Measurements from ENCODE around the gene HEATR3. TPM values are rescaled to one million over a fixed set of nuclear protein-coding genes. Genes with fewer than 3 reads are reported as not detected.

Gene HEATR3
- total RNA-seq, 2 donors from 2014 or later, result 18.8 to 22.7 TPM

DNA sequence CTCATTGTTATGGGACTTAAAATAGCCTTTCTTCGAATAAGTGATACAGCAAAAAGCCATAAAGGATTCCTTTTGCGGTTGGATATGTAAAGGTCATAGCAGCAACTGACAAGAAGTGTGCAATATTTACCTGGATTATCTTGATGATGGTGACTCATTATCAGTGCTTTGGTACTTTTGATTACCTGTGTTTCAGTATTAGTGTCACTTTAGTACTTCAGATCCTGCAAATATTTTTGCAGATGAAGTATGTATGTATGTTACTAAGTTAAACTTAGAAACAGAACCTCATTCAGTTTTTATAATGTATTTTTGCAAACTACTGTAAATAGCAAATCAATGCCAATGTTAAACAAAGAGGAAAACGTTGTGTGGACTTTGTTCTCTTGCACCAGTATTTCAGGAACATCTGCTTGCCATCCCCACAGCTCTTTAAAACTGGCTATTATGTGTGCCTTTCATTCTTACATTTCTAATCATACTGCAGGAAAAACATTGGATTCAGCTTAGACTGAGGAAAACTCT is 30.2 kb upstream of the HEATR3 start:
- intact Hi-C loops (cut with DNase I), result no loop called here

DNA sequence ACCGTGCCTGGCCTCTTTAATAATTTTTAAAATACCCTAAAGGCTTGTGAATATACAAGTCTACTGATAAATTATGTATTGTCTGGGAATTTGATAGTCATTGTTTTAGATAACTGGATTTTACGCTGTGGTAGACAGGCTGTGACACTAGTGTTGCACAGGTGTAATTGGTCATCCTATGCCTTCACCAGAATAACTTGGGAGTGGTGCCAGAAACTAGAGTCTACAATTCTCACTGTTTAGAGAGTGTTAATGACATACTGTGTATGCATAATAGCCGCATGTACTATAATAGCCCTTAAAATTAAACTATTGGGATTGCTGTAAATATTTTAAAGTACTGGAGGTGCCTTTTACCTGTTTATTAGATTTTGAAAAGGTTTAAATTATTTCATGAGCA is 29.3 kb upstream of the HEATR3 start:
- Histone ChIP-seq H3K27me3 (replicated peaks; ENCODE audit: insufficient read depth) (no peaks in the 10 kb centered on the region), H3K9me3 (no peaks in the 10 kb centered on the region), H3K4me3 (no peak overlapping the region), H3K36me3 (no peaks in the 10 kb centered on the region), H3K4me1 (replicated peaks) (no peaks in the 10 kb centered on the region), H3K27ac (no peak overlapping the region)
- intact Hi-C loops (cut with DNase I), result no loop called here
- TF ChIP-seq POLR2AphosphoS5 (IDR thresholded peaks at IDR 0.05) (no peak), POLR2A (IDR thresholded peaks at IDR 0.05) (no peak)
- TF ChIP-seq, protein P1, sequence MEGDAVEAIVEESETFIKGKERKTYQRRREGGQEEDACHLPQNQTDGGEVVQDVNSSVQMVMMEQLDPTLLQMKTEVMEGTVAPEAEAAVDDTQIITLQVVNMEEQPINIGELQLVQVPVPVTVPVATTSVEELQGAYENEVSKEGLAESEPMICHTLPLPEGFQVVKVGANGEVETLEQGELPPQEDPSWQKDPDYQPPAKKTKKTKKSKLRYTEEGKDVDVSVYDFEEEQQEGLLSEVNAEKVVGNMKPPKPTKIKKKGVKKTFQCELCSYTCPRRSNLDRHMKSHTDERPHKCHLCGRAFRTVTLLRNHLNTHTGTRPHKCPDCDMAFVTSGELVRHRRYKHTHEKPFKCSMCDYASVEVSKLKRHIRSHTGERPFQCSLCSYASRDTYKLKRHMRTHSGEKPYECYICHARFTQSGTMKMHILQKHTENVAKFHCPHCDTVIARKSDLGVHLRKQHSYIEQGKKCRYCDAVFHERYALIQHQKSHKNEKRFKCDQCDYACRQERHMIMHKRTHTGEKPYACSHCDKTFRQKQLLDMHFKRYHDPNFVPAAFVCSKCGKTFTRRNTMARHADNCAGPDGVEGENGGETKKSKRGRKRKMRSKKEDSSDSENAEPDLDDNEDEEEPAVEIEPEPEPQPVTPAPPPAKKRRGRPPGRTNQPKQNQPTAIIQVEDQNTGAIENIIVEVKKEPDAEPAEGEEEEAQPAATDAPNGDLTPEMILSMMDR (IDR thresholded peaks at IDR 0.05), result no peak
- DNase-seq (ENCODE audit: low spot score), result no peak
- WGBS, result 71% methylated on average over 3 of the region's 3 CpGs

More for the DNA sequence above, 30.2 kb upstream of the HEATR3 start:
- Histone ChIP-seq H3K9me3 (no peaks in the 10 kb centered on the region), H3K27ac (no peak overlapping the region), H3K36me3 (no peaks in the 10 kb centered on the region), H3K4me1 (replicated peaks) (no peaks in the 10 kb centered on the region), H3K27me3 (replicated peaks; ENCODE audit: insufficient read depth) (no peaks in the 10 kb centered on the region), H3K4me3 (no peak overlapping the region)
- TF ChIP-seq POLR2A (IDR thresholded peaks at IDR 0.05) (no peak), POLR2AphosphoS5 (IDR thresholded peaks at IDR 0.05) (no peak)
- TF ChIP-seq, protein P1 (IDR thresholded peaks at IDR 0.05), result no peak
- no peak for DNase-seq (ENCODE audit: low spot score)
- 38% methylated on average over 3 of the region's 3 CpGs for WGBS

DNA sequence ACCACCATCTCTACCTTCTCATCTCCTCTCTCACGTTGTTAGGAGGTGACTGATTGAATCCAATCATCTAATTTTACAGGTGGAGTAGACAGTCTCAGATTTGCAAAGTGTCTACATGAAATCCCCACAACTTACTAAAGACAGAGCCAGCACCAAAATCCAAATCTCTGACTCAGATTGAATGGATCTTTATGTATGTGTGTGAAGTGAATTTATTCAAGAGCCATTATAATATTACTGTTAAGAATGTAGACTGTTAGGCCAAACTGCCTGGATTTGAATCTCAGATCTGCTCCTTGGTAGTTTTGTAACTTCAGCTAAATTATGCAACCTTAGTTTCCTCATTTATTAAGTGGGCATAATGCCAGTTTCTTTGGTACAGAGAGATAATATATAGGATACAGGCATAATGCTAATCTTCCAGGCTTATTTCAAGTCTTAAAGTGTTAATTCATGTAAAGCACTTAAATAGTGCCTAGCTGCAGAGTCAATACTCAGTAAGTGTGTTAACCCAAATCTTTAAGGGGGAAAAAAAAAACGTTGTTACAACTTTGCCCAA is 28.0 kb upstream of the HEATR3 start:
- no peak for DNase-seq (ENCODE audit: low spot score)
- intact Hi-C loops (cut with DNase I), result no loop called here
- no peak overlapping the region for H3K27ac ChIP-seq

DNA sequence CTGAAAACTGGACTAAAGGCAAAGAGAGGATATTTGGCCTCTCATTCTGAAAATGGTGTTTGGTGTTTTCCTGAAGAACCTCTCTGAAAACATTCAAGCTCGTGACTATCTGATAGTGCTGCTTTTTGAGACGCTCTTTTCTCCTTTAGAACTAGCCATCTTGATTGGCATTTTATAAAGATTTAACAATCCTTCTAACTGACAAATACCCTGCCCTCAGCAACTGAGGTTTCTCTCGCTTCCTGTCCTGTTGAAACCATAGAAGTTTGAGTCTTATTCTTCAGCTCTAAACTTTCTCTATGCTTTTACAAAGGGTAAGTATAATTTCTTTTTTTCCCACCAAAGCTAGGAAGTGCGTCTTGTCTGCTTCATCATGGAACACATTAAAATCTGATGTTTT is 27.5 kb upstream of the HEATR3 start:
- no peaks in the 10 kb centered on the region for H3K9me3 ChIP-seq
- H3K36me3 ChIP-seq, result no peaks in the 10 kb centered on the region
- intact Hi-C loops (cut with DNase I), result no loop called here
- H3K27me3 ChIP-seq (replicated peaks; ENCODE audit: insufficient read depth), result no peaks in the 10 kb centered on the region
- no peak for TF ChIP-seq POLR2A (IDR thresholded peaks at IDR 0.05)
- no peak for TF ChIP-seq POLR2AphosphoS5 (IDR thresholded peaks at IDR 0.05)
- TF ChIP-seq, protein P1 (IDR thresholded peaks at IDR 0.05), result no peak
- no peak overlapping the region for H3K27ac ChIP-seq
- no peak for DNase-seq (ENCODE audit: low spot score)
- H3K4me3 ChIP-seq, result no peak overlapping the region
- WGBS, result 71% methylated on average over 4 of the region's 4 CpGs
- no peaks in the 10 kb centered on the region for H3K4me1 ChIP-seq (replicated peaks)

More for the DNA sequence above, 28.0 kb upstream of the HEATR3 start:
- no peaks in the 10 kb centered on the region for H3K4me1 ChIP-seq (replicated peaks)
- no peaks in the 10 kb centered on the region for H3K27me3 ChIP-seq (replicated peaks; ENCODE audit: insufficient read depth)
- WGBS, result 33% methylated on average over 2 of the region's 2 CpGs
- no peaks in the 10 kb centered on the region for H3K9me3 ChIP-seq
- H3K4me3 ChIP-seq, result no peak overlapping the region
- TF ChIP-seq, protein P1 (IDR thresholded peaks at IDR 0.05), result no peak
- TF ChIP-seq POLR2AphosphoS5 (IDR thresholded peaks at IDR 0.05) (no peak), POLR2A (IDR thresholded peaks at IDR 0.05) (no peak)
- H3K36me3 ChIP-seq, result no peaks in the 10 kb centered on the region

Measured in prostate gland (tissue), 2 donors.